Colonic mucosa (tissue), 4 donors: ENCODE measurements around the gene APRT. TPM values are rescaled to one million over a fixed set of nuclear protein-coding genes. Genes with fewer than 3 reads are reported as not detected.

Experiments
- DNase-seq: peaks from one replicate; pipeline ENCODE4 v3.0.0-alpha.2; 2020
- H3K27ac ChIP-seq: fragments of 200-600 bp; one replicate; pipeline ENCODE4 v1.8.0; 2021
- H3K27me3 ChIP-seq: fragments of 200-600 bp; one replicate; pipeline ENCODE4 v1.8.0; 2021
- H3K36me3 ChIP-seq: fragments of 200-600 bp; one replicate; pipeline ENCODE4 v1.8.0; 2021
- H3K4me1 ChIP-seq: fragments of 200-600 bp; one replicate; pipeline ENCODE4 v1.8.0; 2021; ENCODE audit warnings: mild to moderate bottlenecking
- H3K4me3 ChIP-seq: fragments of 200-600 bp; one replicate; pipeline ENCODE4 v1.8.0; 2021
- H3K9ac ChIP-seq, 2 donors: one replicate each; pipeline ENCODE4 v1.7.0; 2013; ENCODE audit warnings: control low read depth in 2 of 2, low read depth in 2 of 2, low read length in 2 of 2
- H3K9me3 ChIP-seq: fragments of 200-600 bp; one replicate; pipeline ENCODE4 v1.8.0; 2021
- intact Hi-C: fragments of 100-400 bp; cut with DNase I; formaldehyde crosslinking; loops from one replicate; pipeline ENCODE4 v1.14.1; 2022
- total RNA-seq, 2 donors: library from RNA; stranded (reverse); fragmentation: NEBNext Ultra II Directional in 1 of 2; extraction: Animal tissue kit (Norgen Biotek cat#: 25700) in 1 of 2; gene quantifications; one replicate each; pipeline ENCODE4 v1.2.1, GENCODE V29; 2021
- TF ChIP-seq, protein P1 (sequence below): fragments of 200-600 bp; IDR thresholded peaks from one replicate; pipeline ENCODE4 v1.8.0; 2022; ENCODE audit warnings: antibody characterized with exemption, mild to moderate bottlenecking
- donor health status: healthy.
- donor health status: DM: no; HTN: no; CAD: no.
- donor health status: DM: no; HTN: no; CAD: no.

APRT gene
- total RNA-seq, 2 donors from 2014 or later = 103 to 273 TPM

DNA sequence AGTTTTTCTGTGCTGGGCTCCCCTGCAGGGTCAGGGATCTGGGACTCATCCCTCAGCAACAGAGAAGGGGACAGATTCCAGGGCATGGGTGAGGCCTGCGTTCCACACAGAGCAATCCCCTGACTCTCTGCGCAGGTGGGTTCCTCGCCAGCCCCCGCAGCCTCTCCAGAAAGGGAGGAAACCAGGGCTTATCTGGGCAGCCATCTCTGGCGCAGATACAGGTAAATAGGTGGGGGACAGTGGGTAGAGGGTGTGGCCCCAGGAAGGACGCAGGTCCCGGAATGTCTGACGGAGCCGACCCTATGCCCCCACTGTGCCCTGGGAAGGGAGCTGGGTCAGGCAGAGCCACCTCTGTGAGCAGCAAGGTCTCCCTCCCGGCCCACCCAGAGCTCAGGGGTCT, 49.9 kb downstream of the APRT start:
- Histone ChIP-seq H3K9ac (no peak overlapping the region), H3K27me3 (no peaks in the 10 kb centered on the region), H3K4me1 (peaks cover 39% of the 10 kb centered on the region), H3K9me3 (no peaks in the 10 kb centered on the region), H3K36me3 (no peaks in the 10 kb centered on the region), H3K27ac (no peak overlapping the region), H3K4me3 (no peak overlapping the region)
- TF ChIP-seq, protein P1, sequence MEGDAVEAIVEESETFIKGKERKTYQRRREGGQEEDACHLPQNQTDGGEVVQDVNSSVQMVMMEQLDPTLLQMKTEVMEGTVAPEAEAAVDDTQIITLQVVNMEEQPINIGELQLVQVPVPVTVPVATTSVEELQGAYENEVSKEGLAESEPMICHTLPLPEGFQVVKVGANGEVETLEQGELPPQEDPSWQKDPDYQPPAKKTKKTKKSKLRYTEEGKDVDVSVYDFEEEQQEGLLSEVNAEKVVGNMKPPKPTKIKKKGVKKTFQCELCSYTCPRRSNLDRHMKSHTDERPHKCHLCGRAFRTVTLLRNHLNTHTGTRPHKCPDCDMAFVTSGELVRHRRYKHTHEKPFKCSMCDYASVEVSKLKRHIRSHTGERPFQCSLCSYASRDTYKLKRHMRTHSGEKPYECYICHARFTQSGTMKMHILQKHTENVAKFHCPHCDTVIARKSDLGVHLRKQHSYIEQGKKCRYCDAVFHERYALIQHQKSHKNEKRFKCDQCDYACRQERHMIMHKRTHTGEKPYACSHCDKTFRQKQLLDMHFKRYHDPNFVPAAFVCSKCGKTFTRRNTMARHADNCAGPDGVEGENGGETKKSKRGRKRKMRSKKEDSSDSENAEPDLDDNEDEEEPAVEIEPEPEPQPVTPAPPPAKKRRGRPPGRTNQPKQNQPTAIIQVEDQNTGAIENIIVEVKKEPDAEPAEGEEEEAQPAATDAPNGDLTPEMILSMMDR = no peak
- DNase-seq = peak; percentile 59
- intact Hi-C loops = no loop called here

DNA sequence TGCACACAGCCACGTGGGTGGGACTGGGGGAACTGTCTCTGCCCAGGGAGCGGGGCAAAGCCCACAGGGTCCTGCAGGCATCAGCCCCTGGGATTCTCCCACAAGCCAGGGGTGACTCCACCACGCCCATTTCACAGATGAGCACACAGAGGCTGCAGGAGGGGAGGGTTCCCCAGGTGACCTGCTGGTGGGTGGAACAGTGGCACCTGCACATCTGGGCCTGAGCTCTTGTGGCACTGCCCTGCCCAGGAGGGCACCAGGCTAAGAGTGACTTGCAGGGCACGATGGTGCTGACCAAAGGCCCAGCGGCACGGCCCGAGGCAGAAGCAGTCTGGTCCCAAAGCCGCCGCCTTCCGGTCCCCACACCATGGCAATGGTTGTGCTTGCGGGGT, 50.6 kb downstream of the APRT start:
- Histone ChIP-seq H3K36me3 (no peaks in the 10 kb centered on the region), H3K27me3 (no peaks in the 10 kb centered on the region), H3K27ac (peak overlapping the region; percentile 44), H3K9ac (peak overlapping the region in 1 of 2 donors; percentile 15), H3K4me3 (no peak overlapping the region), H3K9me3 (no peaks in the 10 kb centered on the region), H3K4me1 (peaks cover 39% of the 10 kb centered on the region)
- no peak for DNase-seq
- intact Hi-C loops = no loop called here
- TF ChIP-seq, protein P1 = no peak

DNA sequence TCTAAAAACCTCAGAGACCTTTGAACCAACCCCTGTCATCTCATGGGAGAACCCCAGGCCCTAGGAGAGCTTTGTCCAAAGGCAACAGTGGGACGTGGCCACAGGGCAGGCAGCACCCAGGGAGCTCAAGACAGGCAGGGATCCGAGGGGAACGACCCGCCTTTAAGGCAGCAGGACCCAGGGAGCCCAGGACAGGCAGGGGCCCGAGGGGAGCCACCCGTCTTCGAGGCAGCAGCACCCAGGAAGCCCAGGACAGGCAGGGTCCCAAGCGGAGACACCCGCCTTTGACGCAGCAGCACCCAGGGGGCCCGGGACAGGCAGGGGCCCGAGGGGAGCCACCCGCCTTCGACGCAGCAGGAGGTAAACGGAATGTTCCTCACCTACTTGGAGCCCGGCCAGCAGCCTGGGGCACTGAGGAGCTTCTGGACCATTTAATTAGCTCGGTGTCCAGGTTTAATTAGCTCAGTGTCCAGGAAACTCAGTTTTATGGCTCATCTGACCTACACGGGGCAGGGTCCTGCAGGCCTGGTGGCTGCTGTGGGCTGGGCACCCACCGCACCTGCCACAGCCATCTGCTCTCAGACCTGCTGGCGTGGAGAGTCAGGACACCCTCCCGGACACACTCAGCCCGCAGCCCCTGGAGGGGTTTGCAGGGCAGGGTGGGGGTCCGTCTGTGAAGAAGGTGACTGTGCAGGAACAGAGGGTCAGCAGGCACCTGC, 51.1 kb downstream of the APRT start:
- TF ChIP-seq, protein P1 = no peak
- peak; percentile 77 for DNase-seq
- Histone ChIP-seq H3K4me1 (peaks cover 39% of the 10 kb centered on the region), H3K9me3 (no peaks in the 10 kb centered on the region), H3K4me3 (no peak overlapping the region), H3K9ac (peak overlapping the region in 1 of 2 donors; percentile 68), H3K27me3 (no peaks in the 10 kb centered on the region), H3K36me3 (no peaks in the 10 kb centered on the region), H3K27ac (peak overlapping the region; percentile 62)
- intact Hi-C loops = no loop called here

DNA sequence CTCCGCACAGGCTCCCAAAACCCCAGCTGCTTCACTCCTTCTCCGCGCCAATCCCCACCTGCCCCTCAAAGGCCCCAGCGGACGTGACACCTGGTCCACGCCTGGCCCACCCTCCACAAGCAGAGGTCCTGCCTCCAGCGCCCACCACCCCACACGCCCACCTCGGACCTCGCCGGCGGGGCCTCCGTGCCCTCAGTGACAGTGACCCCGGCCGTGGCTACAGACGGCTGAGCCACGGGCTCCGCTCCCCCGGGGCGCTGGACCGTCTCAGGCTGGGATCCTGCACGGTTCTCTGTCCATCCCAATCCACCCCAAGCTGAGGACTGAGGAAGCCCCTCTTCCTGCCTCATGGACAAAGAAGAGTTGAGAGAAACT, 51.8 kb downstream of the APRT start:
- Histone ChIP-seq H3K27ac (peak overlapping the region; percentile 62), H3K4me3 (no peak overlapping the region), H3K36me3 (no peaks in the 10 kb centered on the region), H3K9ac (peak overlapping the region; percentile 53 to 68), H3K9me3 (no peaks in the 10 kb centered on the region), H3K27me3 (no peaks in the 10 kb centered on the region), H3K4me1 (peaks cover 39% of the 10 kb centered on the region)
- TF ChIP-seq, protein P1 = no peak
- intact Hi-C loops = no loop called here
- no peak for DNase-seq

Other genes with a start within 250 kb of the APRT start
- 10 to 100 TPM; 31.9 to 66.3 TPM for gene ZC3H18, start 241.5 kb downstream of the APRT start, total RNA-seq
- not detected for gene IL17C, start 173.4 kb downstream of the APRT start, total RNA-seq
- 100 to 1,000 TPM; 368 to 389 TPM for gene CYBA, start 160.9 kb downstream of the APRT start, total RNA-seq
- gene MVD, start 148.8 kb downstream of the APRT start, total RNA-seq = 100 to 1,000 TPM in 1 of 2 donors, 10 to 100 TPM in 1; 86.2 to 132 TPM
- under 1 TPM; 0.25 to 0.40 TPM for gene SNAI3, start 125.4 kb downstream of the APRT start, total RNA-seq
- gene RNF166, start 105.5 kb downstream of the APRT start, total RNA-seq = 1 to 10 TPM; 9.2 to 9.3 TPM
- 10 to 100 TPM in 1 of 2 donors, 1 to 10 TPM in 1; 7.8 to 23.1 TPM for gene CTU2, start 105.4 kb downstream of the APRT start, total RNA-seq
- gene PIEZO1, start 26.7 kb downstream of the APRT start, total RNA-seq = 100 to 1,000 TPM; 104 to 118 TPM
- 10 to 100 TPM; 14.9 to 71.7 TPM for gene CDT1, start 8.1 kb downstream of the APRT start, total RNA-seq
- gene GALNS, start 45.0 kb upstream of the APRT start, total RNA-seq = 10 to 100 TPM; 22.8 to 44.5 TPM
- gene TRAPPC2L, start 45.2 kb upstream of the APRT start, total RNA-seq = 10 to 100 TPM; 33.8 to 57.3 TPM
- not detected for gene PABPN1L, start 54.7 kb upstream of the APRT start, total RNA-seq
- 10 to 100 TPM; 10.1 to 10.5 TPM for gene CBFA2T3, start 165.3 kb upstream of the APRT start, total RNA-seq